NB4 (cell line): Measurements from ENCODE around the gene ACER3.

Experiments used
- CTCF ChIP-seq: IDR thresholded peaks from one replicate; pipeline ENCODE4 v1.5.1; 2012; ENCODE audit warnings: low read depth, low read length
- POLR2A ChIP-seq: IDR thresholded peaks from 2 replicates; pipeline ENCODE4 v1.6.1; 2011; ENCODE audit warnings: mild to moderate bottlenecking; ENCODE audit not compliant: insufficient read length; ENCODE audit errors: extremely low read depth

- TF ChIP-seq CTCF (no peak), POLR2A (no peak)
Measured at GRCh38 chr11:77026221-77026620, 165.5 kb downstream of the ACER3 start.
